Activated naive CD4-positive, alpha-beta T cell treated with anti-CD3 and anti-CD28 coated beads, Interleukin-2, amount 50 U/mL, for 72 hours (primary cell): ENCODE data around the gene FN3K. TPM values are rescaled to one million over a fixed set of nuclear protein-coding genes. Genes with fewer than 3 reads are reported as not detected.

Source experiments
- ATAC-seq, 2 donors: fragments of 150-1000 bp; cut with Tn5 transposase; 2 replicates each; pipeline ENCODE4 v1.10.0; 2021; ENCODE audit warnings: mild to moderate bottlenecking in 2 of 2, moderate library complexity in 2 of 2
- DNase-seq, 2 donors: peaks; one replicate each; pipeline ENCODE4 v3.0.0; 2021 to 2022; ENCODE audit warnings: low spot score in 2 of 2
- H3K27ac Mint-ChIP-seq, 2 donors: one replicate each; pipeline ENCODE4 v1.8.0; 2022; ENCODE audit warnings: mild to moderate bottlenecking in 2 of 2, mixed read lengths in 2 of 2
- H3K36me3 Mint-ChIP-seq, 2 donors: one replicate each; pipeline ENCODE4 v1.8.0; 2022; ENCODE audit warnings: mixed read lengths in 2 of 2
- H3K9me3 Mint-ChIP-seq, 2 donors: one replicate each; pipeline ENCODE4 v1.8.0; 2022; ENCODE audit warnings: mixed read lengths in 2 of 2
- total RNA-seq, 2 donors: library from RNA; stranded (reverse); gene quantifications; one replicate each; pipeline ENCODE4 v1.2.3, GENCODE V29; 2022

Gene FN3K
- total RNA-seq, 2 donors from 2014 or later: 3.5 to 7.0 TPM

- DNase-seq: no peak
- Mint-ChIP-seq H3K27ac (no peak overlapping the region), H3K9me3 (no peaks in the 10 kb centered on the region), H3K36me3 (no peaks in the 10 kb centered on the region)
- no peak for ATAC-seq
Observed at GRCh38 chr17:82793974-82794630, 58.7 kb downstream of the FN3K start.

GRCh38 chr17:82794781-82795482 lies 59.5 kb downstream of the FN3K start:
- Mint-ChIP-seq H3K36me3 (peaks cover 0 to 4% of the 10 kb centered on the region in 2 donors), H3K9me3 (no peaks in the 10 kb centered on the region)
- ATAC-seq: no peak

DNA sequence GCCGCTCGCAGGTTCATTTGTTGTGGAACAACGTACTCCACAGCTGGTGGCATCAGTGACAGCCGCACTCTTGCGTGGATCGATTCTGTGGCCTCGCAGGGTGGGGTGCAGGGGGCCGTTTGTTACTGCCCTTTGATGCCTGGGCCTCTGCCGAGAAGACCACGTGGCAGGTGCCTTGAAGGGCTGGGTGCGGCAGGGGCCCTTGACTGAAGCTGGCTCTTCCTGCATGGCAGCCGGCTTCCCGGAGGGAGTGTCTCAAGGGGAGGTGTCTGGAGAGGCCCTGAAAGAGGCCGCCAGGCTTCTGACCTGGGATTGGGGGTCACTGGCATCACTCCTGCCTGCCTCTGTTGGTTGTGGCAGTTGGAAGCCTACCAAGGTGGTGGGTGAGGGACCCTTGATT lies 60.2 kb downstream of the FN3K start:
- ATAC-seq: no peak
- no peak overlapping the region for H3K27ac Mint-ChIP-seq
- peaks cover 0 to 10% of the 10 kb centered on the region in 2 donors for H3K36me3 Mint-ChIP-seq
- DNase-seq: no peak
- H3K9me3 Mint-ChIP-seq: no peaks in the 10 kb centered on the region

More at GRCh38 chr17:82794781-82795482, 59.5 kb downstream of the FN3K start:
- H3K27ac Mint-ChIP-seq: peak overlapping the region in 1 of 2 donors; percentile 68
- no peak for DNase-seq

GRCh38 chr17:82797061-82797460 lies 61.6 kb downstream of the FN3K start:
- Mint-ChIP-seq H3K27ac (no peak overlapping the region), H3K9me3 (peaks cover 0 to 6% of the 10 kb centered on the region in 2 donors), H3K36me3 (peaks cover 5 to 21% of the 10 kb centered on the region in 2 donors)
- no peak for ATAC-seq
- no peak for DNase-seq

DNA sequence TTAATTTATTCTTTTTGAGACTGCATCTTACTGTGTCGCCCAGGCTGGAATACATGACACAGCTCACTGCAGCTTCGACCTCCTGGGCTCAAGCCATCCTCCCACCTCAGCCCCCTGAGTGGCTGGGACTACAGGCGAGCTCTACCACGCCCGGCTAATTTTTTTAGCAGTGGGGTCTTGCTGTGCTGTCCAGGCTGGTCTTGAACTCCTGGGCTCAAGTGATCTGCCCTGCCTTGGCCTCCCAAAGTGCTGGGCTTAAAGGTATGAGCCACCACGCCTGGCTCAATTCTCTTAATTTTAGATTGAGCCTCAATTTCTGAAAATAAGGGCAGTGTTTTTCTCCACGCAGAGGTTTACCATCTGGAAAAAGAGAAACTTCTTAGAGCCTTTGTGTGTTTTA lies 63.3 kb downstream of the FN3K start:
- peaks cover 5 to 21% of the 10 kb centered on the region in 2 donors for H3K36me3 Mint-ChIP-seq
- peaks cover 0 to 6% of the 10 kb centered on the region in 2 donors for H3K9me3 Mint-ChIP-seq
- ATAC-seq: no peak
- no peak for DNase-seq
- peak overlapping the region in 1 of 2 donors; percentile 50 for H3K27ac Mint-ChIP-seq

DNA sequence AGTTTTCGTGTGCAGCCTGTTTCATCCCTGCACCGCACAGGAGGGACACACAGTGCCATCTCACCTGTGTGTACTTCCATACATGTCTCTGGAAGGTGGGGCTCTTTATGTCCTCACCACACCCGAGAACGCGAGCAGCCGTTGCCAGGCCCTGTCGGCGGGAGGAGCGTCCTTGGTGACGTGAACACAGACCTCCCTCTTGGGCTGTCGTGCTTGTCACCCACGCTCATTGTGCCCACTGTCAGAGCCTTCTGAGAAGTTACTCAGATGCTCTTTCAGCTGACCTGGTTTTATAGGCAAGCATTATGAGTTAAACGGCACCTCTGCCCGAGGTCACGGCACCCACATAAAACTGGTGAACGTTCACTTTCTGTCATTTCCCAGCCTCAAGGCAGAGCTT lies 64.2 kb downstream of the FN3K start:
- Mint-ChIP-seq H3K27ac (peak overlapping the region; percentile 51 to 78), H3K36me3 (peaks cover 5 to 21% of the 10 kb centered on the region in 2 donors), H3K9me3 (peaks cover 0 to 6% of the 10 kb centered on the region in 2 donors)
- no peak for ATAC-seq
- no peak for DNase-seq

Other genes with a start within 250 kb of the FN3K start
- 10 to 100 TPM; 56.2 to 67.4 TPM for gene FOXK2, start 215.9 kb upstream of the FN3K start, total RNA-seq
- gene WDR45B, start 87.2 kb upstream of the FN3K start, total RNA-seq: 10 to 100 TPM; 33.9 to 89.9 TPM
- 1 to 10 TPM; 1.7 to 2.8 TPM for gene RAB40B, start 36.9 kb upstream of the FN3K start, total RNA-seq
- 10 to 100 TPM; 45.9 to 51.2 TPM for gene FN3KRP, start 18.9 kb upstream of the FN3K start, total RNA-seq
- gene TBCD, start 16.4 kb downstream of the FN3K start, total RNA-seq: 100 to 1,000 TPM in 1 of 2 donors, 10 to 100 TPM in 1; 67.4 to 147 TPM
- gene ZNF750, start 104.4 kb downstream of the FN3K start, total RNA-seq: not detected